AG09319 (cell line): ENCODE measurements around the gene BCS1L.

Experiments
- DNase-seq: peaks from one replicate; pipeline ENCODE4 v3.0.0-alpha.2; 2010; ENCODE audit warnings: low read depth; ENCODE audit errors: extremely low read depth
- TF ChIP-seq, protein P1 (sequence below): IDR thresholded peaks from 2 replicates; pipeline ENCODE4 v1.5.1; 2011; ENCODE audit warnings: low read depth, mild to moderate bottlenecking, inconsistent platforms, low read length, moderate library complexity

BCS1L gene, protein sequence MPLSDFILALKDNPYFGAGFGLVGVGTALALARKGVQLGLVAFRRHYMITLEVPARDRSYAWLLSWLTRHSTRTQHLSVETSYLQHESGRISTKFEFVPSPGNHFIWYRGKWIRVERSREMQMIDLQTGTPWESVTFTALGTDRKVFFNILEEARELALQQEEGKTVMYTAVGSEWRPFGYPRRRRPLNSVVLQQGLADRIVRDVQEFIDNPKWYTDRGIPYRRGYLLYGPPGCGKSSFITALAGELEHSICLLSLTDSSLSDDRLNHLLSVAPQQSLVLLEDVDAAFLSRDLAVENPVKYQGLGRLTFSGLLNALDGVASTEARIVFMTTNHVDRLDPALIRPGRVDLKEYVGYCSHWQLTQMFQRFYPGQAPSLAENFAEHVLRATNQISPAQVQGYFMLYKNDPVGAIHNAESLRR

DNA sequence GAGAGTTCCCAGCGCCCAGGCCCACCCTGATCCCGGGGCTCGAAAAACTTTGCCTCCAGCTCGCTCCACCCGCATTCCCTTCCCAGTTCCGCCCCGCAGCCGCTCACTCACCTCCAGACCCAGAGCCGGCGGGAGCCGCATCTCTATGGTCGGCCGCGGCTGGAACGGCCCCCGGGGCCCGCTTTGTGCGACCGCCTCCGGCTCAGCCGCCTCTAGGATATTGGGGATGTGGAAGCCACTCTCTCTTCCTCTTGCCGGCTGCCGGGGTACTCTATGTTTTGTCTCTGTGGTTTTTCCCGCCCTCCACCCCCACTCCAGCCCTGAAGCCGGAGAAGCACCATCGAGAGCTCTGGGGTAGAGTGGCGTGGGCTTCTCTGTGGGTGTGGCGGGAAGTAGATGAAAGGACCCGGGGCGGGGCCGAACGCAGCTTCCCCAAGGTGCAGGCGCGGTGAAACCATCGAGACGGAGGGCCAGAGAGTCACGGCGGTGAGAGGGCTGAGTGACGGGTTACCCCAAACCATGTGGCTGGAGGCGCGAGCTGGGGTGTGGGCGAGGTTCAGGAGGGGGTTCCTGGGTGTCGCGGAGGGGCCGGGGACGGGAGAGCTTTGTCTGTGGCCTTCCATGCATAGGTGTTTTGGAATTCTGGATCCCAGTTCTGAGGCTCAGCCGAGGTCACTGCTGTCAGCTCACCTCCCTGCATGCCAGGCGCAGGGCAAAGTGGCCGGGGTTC, at the start of gene BCS1L, which contains the start of gene ZNF142:
Gene BCS1L, plus strand, starts transcription at position 426 of the 730 bp plus-strand sequence. CDS start 1,305 bp downstream, outside the sequence.
Gene ZNF142, minus strand, starts transcription at position 366 of the 730 bp plus-strand sequence. CDS start 3,194 bp downstream, outside the sequence.
- DNase-seq, result peak; percentile 42
- TF ChIP-seq, protein P1, sequence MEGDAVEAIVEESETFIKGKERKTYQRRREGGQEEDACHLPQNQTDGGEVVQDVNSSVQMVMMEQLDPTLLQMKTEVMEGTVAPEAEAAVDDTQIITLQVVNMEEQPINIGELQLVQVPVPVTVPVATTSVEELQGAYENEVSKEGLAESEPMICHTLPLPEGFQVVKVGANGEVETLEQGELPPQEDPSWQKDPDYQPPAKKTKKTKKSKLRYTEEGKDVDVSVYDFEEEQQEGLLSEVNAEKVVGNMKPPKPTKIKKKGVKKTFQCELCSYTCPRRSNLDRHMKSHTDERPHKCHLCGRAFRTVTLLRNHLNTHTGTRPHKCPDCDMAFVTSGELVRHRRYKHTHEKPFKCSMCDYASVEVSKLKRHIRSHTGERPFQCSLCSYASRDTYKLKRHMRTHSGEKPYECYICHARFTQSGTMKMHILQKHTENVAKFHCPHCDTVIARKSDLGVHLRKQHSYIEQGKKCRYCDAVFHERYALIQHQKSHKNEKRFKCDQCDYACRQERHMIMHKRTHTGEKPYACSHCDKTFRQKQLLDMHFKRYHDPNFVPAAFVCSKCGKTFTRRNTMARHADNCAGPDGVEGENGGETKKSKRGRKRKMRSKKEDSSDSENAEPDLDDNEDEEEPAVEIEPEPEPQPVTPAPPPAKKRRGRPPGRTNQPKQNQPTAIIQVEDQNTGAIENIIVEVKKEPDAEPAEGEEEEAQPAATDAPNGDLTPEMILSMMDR, result no peak

DNA sequence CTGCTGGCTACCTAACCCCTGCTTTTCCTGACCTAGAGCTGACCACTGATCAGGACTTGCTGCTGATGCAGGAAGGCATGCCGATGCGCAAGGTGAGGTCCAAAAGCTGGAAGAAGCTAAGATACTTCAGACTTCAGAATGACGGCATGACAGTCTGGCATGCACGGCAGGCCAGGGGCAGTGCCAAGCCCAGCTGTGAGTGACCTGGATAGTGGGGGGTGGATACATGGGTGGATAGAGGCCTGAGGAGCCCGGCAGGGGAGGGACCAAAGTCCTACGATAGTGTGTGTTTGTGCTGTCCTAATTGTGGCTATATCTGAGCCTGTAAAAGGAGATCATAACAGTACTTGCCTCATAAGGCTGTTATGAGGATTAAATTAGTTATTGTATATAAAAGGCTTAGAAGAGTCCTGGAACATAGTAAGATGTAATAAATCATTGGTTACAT, 43.6 kb upstream of the BCS1L start:
- DNase-seq, result no peak
- TF ChIP-seq, protein P1, result no peak

DNA sequence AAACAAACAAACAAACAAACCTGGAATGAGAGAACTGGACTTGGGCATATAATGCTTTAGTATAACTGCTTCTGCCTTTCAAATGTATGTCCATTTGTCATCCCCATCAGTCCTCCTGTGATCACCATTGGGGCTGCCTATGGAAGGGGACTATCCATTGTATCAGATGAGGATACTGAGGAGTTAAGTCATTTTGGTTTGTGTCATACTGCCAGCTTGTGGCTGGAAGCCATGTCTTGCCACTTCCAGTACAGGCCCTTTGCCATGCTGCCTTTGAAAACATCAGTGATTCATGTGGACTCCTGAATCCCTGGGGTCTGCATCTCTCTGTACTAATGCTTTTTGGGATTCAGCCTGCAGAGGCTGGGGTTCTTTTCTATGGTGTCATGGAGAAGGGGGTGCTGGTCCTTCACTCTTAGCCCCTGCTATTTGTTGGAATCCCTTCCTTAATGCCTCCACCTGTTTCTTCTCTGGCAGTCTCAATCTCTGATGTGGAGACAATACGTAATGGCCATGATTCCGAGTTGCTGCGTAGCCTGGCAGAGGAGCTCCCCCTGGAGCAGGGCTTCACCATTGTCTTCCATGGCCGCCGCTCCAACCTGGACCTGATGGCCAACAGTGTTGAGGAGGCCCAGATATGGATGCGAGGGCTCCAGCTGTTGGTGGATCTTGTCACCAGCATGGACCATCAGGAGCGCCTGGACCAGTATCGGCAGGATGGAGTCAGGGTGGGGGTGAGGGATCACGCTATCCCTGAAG, 41.2 kb upstream of the BCS1L start:
- DNase-seq, result no peak
- TF ChIP-seq, protein P1, result no peak; the same call in 1 of the 2 replicates

DNA sequence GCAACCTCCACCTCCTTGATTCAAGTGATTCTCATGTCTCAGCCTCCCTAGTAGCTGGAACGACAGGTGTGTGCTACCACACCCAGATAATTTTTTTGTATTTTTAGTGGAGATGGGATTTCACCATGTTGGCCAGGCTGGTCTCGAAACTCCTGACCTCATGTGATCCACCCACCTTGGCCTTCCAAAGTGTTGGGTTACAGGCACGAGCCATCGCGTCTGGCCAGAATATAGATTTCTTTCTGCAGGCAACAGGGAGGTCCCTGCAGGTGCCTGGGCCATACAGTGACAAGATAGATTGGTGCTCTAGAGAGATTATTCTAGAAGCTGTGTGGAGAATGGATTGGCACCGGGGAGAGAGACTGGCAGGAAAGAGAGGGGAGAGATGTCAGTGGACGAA, 38.5 kb upstream of the BCS1L start:
- TF ChIP-seq, protein P1, result no peak
- DNase-seq, result no peak

DNA sequence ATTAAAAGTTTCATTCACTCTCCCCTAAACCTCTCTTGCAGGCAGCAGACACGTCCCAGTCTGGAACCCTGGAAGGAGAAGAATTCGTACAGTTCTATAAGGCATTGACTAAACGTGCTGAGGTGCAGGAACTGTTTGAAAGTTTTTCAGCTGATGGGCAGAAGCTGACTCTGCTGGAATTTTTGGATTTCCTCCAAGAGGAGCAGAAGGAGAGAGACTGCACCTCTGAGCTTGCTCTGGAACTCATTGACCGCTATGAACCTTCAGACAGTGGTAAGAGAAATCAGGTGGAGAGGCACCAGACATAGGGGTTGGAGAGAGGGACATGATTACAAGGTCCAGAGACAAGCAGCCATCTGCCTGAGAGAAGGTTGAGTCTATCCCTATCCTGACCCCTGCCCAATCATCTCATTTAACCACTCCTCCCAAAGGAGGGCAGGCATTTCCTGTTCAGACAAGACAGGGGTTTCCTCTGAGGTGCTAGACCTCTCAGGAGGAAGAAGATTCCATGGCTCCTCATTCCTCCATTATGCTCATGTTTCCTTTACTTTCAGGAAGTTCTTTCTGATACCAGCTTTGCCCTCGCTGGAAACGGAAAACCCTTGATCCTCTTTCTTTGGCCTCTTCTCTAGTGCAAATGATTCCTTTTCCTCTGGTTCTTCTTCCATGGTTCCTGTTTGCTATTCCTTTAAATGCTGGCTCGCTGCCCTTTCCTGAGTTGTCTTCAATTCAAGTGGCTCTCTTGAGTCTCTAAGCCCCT, 36.7 kb upstream of the BCS1L start:
- TF ChIP-seq, protein P1, result no peak
- no peak for DNase-seq

DNA sequence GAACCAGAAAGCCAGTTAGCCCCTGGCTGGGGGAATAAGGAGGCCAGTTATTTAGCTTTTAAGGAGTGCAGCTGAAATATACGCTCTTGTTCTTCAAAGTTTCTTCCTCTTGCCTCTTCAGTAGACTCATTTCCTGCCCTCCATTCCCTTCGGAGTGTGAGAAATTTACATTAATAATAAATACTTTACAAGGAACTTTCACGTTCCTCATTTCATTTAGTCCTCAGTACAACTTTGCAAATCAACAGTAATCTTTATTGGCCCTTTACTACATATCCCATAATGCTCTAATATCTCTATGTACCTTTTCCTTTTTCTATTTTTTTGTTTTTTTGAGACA, 36.1 kb upstream of the BCS1L start:
- DNase-seq, result no peak

More for the DNA sequence above, 36.1 kb upstream of the BCS1L start:
- TF ChIP-seq, protein P1, result no peak
